B cell (primary cell): ENCODE data around the gene PTPRG.

Experiments used
- EZH2 ChIP-seq: IDR thresholded peaks from 2 replicates; pipeline ENCODE4 v1.6.1; 2012; ENCODE audit warnings: borderline replicate concordance, low read depth, mild to moderate bottlenecking, moderate library complexity, low read length; ENCODE audit not compliant: insufficient read depth, poor library complexity, severe bottlenecking
- TF ChIP-seq, protein P1 (sequence below): fragments of 200-600 bp; IDR thresholded peaks from one replicate; pipeline ENCODE4 v1.8.0; 2022; ENCODE audit warnings: antibody characterized with exemption, mild to moderate bottlenecking

DNA sequence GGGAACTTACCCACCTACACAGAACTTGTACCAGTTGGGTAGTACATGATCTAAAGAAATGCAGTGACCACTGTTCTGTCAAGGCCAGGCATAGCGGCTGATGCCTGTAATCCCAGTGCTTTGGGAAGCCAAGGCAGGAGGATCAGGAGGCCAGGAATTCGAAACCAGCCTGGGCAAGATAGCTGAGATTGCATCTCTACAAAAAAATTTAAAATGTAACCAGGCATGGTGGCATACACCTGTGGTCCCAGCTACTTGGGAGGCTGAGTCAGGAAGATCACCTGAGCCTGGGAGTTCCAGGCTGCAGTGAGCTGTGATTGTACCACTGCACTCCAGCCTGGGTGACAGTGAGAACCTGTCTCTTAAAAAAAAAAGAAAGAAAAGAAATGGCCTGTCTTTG is 491.0 kb downstream of the PTPRG start:
- TF ChIP-seq, protein P1, sequence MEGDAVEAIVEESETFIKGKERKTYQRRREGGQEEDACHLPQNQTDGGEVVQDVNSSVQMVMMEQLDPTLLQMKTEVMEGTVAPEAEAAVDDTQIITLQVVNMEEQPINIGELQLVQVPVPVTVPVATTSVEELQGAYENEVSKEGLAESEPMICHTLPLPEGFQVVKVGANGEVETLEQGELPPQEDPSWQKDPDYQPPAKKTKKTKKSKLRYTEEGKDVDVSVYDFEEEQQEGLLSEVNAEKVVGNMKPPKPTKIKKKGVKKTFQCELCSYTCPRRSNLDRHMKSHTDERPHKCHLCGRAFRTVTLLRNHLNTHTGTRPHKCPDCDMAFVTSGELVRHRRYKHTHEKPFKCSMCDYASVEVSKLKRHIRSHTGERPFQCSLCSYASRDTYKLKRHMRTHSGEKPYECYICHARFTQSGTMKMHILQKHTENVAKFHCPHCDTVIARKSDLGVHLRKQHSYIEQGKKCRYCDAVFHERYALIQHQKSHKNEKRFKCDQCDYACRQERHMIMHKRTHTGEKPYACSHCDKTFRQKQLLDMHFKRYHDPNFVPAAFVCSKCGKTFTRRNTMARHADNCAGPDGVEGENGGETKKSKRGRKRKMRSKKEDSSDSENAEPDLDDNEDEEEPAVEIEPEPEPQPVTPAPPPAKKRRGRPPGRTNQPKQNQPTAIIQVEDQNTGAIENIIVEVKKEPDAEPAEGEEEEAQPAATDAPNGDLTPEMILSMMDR: no peak
- TF ChIP-seq EZH2: no peak
